ENCODE results near the gene S1PR5.

DNA sequence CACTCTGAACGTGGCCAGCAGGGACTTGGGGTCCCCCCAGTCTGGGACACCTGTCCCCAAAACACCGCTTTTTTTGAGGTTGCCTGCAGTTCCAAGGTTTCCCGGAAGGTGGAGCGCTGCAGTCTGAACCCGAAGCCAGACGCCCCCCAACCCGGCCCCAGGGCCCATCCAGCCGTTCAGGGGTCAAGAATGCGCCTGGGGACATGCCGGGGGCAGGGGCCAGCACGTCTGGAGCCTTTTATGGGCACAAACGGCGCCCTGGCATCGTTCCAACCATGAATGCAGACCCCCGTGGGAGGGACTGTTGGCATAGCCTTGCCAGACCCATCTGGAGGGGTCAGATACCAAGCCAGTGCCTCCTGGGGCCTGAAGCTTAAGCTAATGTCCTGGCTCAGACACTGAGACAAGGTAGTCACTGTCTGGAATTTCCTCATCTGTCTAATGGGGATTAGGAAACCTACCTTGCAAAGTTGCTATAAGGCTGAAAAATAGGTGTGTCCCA lies 6.9 kb downstream of the S1PR5 start:
- TF ChIP-seq, protein P1, sequence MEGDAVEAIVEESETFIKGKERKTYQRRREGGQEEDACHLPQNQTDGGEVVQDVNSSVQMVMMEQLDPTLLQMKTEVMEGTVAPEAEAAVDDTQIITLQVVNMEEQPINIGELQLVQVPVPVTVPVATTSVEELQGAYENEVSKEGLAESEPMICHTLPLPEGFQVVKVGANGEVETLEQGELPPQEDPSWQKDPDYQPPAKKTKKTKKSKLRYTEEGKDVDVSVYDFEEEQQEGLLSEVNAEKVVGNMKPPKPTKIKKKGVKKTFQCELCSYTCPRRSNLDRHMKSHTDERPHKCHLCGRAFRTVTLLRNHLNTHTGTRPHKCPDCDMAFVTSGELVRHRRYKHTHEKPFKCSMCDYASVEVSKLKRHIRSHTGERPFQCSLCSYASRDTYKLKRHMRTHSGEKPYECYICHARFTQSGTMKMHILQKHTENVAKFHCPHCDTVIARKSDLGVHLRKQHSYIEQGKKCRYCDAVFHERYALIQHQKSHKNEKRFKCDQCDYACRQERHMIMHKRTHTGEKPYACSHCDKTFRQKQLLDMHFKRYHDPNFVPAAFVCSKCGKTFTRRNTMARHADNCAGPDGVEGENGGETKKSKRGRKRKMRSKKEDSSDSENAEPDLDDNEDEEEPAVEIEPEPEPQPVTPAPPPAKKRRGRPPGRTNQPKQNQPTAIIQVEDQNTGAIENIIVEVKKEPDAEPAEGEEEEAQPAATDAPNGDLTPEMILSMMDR (IDR thresholded peaks at IDR 0.05): peak in 1 of 3 donors; percentile 36
- TF ChIP-seq POLR2A (IDR thresholded peaks at IDR 0.05): no peak

All from lower leg skin (tissue), 3 donors.